DOHH2 (cell line): Measurements from ENCODE around the gene C1RL.

Experiments used
- H3F3A ChIP-seq: fragments of 200-600 bp; sonication (generic), shearing (Covaris generic); 2 replicates; pipeline ENCODE4 v1.6.0; 2016; ENCODE audit warnings: antibody characterized with exemption, mild to moderate bottlenecking; ENCODE audit not compliant: control insufficient read depth, insufficient read depth
- H3K27ac ChIP-seq: fragments of 200-600 bp; sonication (generic); 2 replicates; pipeline ENCODE4 v1.5.1; 2014; ENCODE audit warnings: low read depth, mild to moderate bottlenecking, low read length, moderate library complexity
- H3K27me3 ChIP-seq: fragments of 200-600 bp; sonication (generic); 2 replicates; pipeline ENCODE4 v1.6.1; 2014; ENCODE audit warnings: mild to moderate bottlenecking, low read length, mixed read lengths; ENCODE audit not compliant: control insufficient read depth
- H3K36me3 ChIP-seq: fragments of 200-600 bp; sonication (generic); 2 replicates; pipeline ENCODE4 v1.6.1; 2014; ENCODE audit warnings: mild to moderate bottlenecking, low read length, moderate library complexity, mixed read lengths; ENCODE audit not compliant: control insufficient read depth
- H3K4me1 ChIP-seq: fragments of 200-600 bp; sonication (generic); 2 replicates; pipeline ENCODE4 v1.6.1; 2014; ENCODE audit warnings: mild to moderate bottlenecking, low read length, mixed read lengths; ENCODE audit not compliant: control insufficient read depth
- H3K4me2 ChIP-seq: fragments of 200-600 bp; sonication (generic); 2 replicates; pipeline ENCODE4 v1.6.0; 2014; ENCODE audit warnings: mild to moderate bottlenecking, low read length, moderate library complexity
- H3K4me3 ChIP-seq: fragments of 200-600 bp; sonication (generic); 2 replicates; pipeline ENCODE4 v1.5.1; 2014; ENCODE audit warnings: mild to moderate bottlenecking, low read length, mixed read lengths
- H3K79me2 ChIP-seq: fragments of 200-600 bp; sonication (generic); 2 replicates; pipeline ENCODE4 v1.6.1; 2014; ENCODE audit warnings: mild to moderate bottlenecking, low read length, mixed read lengths; ENCODE audit not compliant: control insufficient read depth
- H3K9me2 ChIP-seq: fragments of 200-600 bp; sonication (generic); replicated peaks from 2 replicates; pipeline ENCODE4 v1.6.1; 2014; ENCODE audit warnings: mild to moderate bottlenecking, low read length, mixed read lengths; ENCODE audit not compliant: control insufficient read depth
- H3K9me3 ChIP-seq: fragments of 200-600 bp; sonication (generic); 2 replicates; pipeline ENCODE4 v1.6.1; 2014; ENCODE audit warnings: antibody characterized with exemption, low read length, mixed read lengths; ENCODE audit not compliant: control insufficient read depth, insufficient read depth
- H4K20me1 ChIP-seq: fragments of 200-600 bp; sonication (generic); 2 replicates; pipeline ENCODE4 v1.6.0; 2014; ENCODE audit warnings: low read depth, mild to moderate bottlenecking, antibody characterized with exemption, low read length, moderate library complexity; ENCODE audit not compliant: control insufficient read depth, insufficient read depth
- EZH2phosphoT487 ChIP-seq: fragments of 200-600 bp; sonication (generic); IDR thresholded peaks from 2 replicates; pipeline ENCODE4 v1.6.1; 2017; ENCODE audit warnings: borderline replicate concordance, mild to moderate bottlenecking, antibody characterized with exemption, low read length, moderate library complexity, mixed read lengths
- TF ChIP-seq, protein P1 (sequence below): fragments of 200-600 bp; sonication (generic); IDR thresholded peaks from one replicate; pipeline ENCODE4 v1.5.1; 2014; ENCODE audit warnings: antibody characterized with exemption, mild to moderate bottlenecking, low read depth, low read length; ENCODE audit not compliant: poor library complexity, severe bottlenecking

The C1RL gene

DNA sequence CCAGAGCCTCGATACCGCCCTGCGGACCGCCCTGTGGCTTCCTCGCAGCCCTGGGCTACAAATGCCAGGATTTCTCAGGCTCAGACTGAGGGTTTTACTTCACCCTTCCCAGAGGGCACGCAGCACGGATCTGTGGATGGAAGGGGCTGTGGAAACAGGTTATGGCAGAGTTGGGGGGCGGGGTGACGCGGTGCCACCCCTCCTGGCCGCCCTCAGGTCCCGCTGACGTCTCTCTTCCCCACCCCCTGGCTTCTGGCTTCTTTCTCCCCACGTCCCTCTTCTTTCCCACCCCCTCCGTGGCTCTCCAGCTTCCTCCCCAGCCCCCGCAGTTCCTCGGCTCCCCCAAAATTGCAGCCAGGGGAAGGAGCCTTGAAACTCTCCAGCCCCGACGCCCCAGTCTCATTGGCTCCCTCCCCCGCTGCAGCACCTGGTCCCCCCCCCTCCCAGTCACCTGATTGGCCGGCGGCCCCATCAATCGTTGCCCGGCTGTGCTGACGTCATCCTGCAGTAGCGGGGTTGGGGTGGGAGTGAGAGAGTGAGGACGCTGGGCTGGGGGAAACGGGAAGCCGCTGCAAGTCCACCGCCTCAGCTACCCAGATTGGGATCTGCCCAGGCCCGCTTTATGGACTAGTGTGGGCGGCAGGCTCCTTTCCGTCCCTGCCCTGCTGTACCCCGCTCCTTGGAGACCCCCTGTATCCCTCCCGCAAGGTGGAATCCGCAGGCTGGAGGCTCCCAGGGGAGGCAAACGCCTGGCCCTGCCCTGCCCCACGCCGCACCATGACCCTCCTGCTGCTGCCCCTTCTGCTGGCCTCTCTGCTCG, 21.1 kb upstream of the C1RL start, which contains the start of gene CLSTN3:
TSS of gene CLSTN3 (plus strand) at position 500 of the 820 bp plus-strand sequence. CDS start at position 778, 278 bp downstream.
- no peaks in the 10 kb centered on the region for H3F3A ChIP-seq
- no peaks in the 10 kb centered on the region for H3K9me2 ChIP-seq
- peak within 1 kb of the TSS; percentile 72 for H3K4me2 ChIP-seq
- no peaks in the 10 kb centered on the region for H4K20me1 ChIP-seq
- H3K79me2 ChIP-seq: no peaks in the 10 kb centered on the region
- H3K9me3 ChIP-seq: no peaks in the 10 kb centered on the region
- no peak for TF ChIP-seq EZH2phosphoT487
- TF ChIP-seq, protein P1, sequence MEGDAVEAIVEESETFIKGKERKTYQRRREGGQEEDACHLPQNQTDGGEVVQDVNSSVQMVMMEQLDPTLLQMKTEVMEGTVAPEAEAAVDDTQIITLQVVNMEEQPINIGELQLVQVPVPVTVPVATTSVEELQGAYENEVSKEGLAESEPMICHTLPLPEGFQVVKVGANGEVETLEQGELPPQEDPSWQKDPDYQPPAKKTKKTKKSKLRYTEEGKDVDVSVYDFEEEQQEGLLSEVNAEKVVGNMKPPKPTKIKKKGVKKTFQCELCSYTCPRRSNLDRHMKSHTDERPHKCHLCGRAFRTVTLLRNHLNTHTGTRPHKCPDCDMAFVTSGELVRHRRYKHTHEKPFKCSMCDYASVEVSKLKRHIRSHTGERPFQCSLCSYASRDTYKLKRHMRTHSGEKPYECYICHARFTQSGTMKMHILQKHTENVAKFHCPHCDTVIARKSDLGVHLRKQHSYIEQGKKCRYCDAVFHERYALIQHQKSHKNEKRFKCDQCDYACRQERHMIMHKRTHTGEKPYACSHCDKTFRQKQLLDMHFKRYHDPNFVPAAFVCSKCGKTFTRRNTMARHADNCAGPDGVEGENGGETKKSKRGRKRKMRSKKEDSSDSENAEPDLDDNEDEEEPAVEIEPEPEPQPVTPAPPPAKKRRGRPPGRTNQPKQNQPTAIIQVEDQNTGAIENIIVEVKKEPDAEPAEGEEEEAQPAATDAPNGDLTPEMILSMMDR: no peak
- peaks cover 19% of the 10 kb centered on the region for H3K4me1 ChIP-seq
- H3K27me3 ChIP-seq: peaks cover 48% of the 10 kb centered on the region
- H3K4me3 ChIP-seq: peak within 1 kb of the TSS; percentile 70
- no peak within 1 kb of the TSS for H3K27ac ChIP-seq
- no peaks in the 10 kb centered on the region for H3K36me3 ChIP-seq

DNA sequence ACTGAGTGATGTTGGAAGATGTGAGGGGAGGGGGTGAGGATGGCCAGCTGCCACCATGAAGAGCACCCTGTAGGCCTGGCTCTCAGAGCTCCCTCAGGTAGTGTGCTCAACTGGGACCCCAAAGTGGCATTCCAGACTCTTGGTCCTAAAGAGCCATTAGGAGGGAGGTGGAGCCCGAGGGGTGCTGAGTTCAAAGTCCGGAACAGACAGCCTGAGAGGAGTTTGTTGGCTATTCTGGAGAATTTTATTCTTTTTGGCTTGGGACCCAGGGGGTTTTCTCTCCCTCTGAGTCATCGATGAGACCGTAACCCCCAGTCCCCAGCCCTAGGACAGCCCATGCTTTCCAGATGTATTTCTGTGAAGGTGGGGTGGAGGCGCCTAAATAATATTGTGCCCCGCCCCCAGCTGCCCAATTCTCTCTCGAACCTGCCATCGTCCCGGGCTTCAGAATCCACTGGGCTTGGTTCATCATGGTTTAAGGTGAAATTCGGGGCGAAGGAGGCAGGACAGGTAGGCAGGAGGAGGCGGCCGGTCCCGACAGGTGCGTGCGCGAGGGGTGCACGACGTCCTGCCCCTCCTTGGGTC, 20.4 kb upstream of the C1RL start:
- peak overlapping the region; percentile 72 for H3K4me2 ChIP-seq
- no peaks in the 10 kb centered on the region for H3K36me3 ChIP-seq
- H3K27ac ChIP-seq: no peak overlapping the region
- H3K79me2 ChIP-seq: no peaks in the 10 kb centered on the region
- peaks cover 19% of the 10 kb centered on the region for H3K4me1 ChIP-seq
- H3K9me3 ChIP-seq: no peaks in the 10 kb centered on the region
- TF ChIP-seq, protein P1: no peak
- TF ChIP-seq EZH2phosphoT487: no peak
- no peaks in the 10 kb centered on the region for H4K20me1 ChIP-seq
- peaks cover 48% of the 10 kb centered on the region for H3K27me3 ChIP-seq
- H3F3A ChIP-seq: no peaks in the 10 kb centered on the region
- no peaks in the 10 kb centered on the region for H3K9me2 ChIP-seq
- H3K4me3 ChIP-seq: peak overlapping the region; percentile 70

DNA sequence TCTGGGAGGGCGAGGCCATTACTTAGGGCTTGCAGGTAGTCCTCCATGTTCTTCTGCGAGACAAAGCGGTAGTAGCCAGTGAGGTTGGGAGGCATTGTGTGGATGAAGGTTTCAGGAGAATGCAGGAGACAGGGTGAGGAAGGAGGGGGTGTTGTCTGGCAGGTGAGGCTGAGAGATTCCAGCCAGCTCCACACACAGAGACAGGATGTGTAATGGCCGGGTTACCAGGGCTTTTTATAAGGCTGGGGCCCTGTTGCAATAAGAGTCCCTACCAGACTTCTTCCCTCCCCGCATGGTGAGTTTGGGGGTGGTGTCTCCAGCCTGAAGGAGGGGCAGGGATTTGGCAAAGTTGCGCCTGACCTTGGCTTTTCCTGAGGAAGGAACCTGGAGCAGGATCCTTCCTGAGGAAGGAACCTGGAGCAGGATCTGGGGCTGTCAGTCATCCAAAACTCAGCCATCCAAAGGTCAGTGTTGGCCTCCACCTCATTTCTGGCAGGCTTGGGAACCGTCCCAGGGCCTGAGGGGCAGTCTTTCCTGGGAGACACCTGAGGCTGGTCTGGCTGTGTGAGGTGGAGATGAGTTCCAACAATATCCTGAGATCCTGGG, 19.8 kb upstream of the C1RL start, which contains the start of gene RBP5:
TSS of gene RBP5 (minus strand) at position 209 of the 606 bp plus-strand sequence. CDS start at position 95, 114 bp downstream.
- Histone ChIP-seq H3K4me2 (peak within 1 kb of the TSS; percentile 72), H3K27ac (no peak within 1 kb of the TSS)

More for the DNA sequence above, 19.8 kb upstream of the C1RL start, which contains the start of gene RBP5:
- no peaks in the 10 kb centered on the region for H4K20me1 ChIP-seq
- no peaks in the 10 kb centered on the region for H3K9me2 ChIP-seq
- H3K4me1 ChIP-seq: peaks cover 19% of the 10 kb centered on the region
- peak within 1 kb of the TSS; percentile 70 for H3K4me3 ChIP-seq
- no peaks in the 10 kb centered on the region for H3K9me3 ChIP-seq
- H3K79me2 ChIP-seq: no peaks in the 10 kb centered on the region
- TF ChIP-seq, protein P1: no peak
- TF ChIP-seq EZH2phosphoT487: no peak
- no peaks in the 10 kb centered on the region for H3F3A ChIP-seq
- peaks cover 48% of the 10 kb centered on the region for H3K27me3 ChIP-seq
- H3K36me3 ChIP-seq: no peaks in the 10 kb centered on the region
